ENCODE measurements around the gene PRUNE1.
A peak's percentile ranks its signal among the peaks of the same experiment; 100 is the strongest.

PRUNE1 gene

GRCh38 chr1:151008244-151009205 is at the start of gene PRUNE1:
Gene PRUNE1 (plus strand): TSS chr1:151008449. CDS start chr1:151008633, 184 bp downstream.
- peak; percentile 99 for DNase-seq

GRCh38 chr1:150960646-150961045 is 47.6 kb upstream of the PRUNE1 start:
- DNase-seq = no peak

- DNase-seq = no peak
These were observed 46.5 kb upstream of the PRUNE1 start for GRCh38 chr1:150961756-150962155.

GRCh38 chr1:150963321-150964163 is 44.7 kb upstream of the PRUNE1 start:
- no peak for DNase-seq

GRCh38 chr1:150964164-150964489 is 44.1 kb upstream of the PRUNE1 start:
- no peak for DNase-seq

GRCh38 chr1:150965605-150966004 is 42.6 kb upstream of the PRUNE1 start:
- DNase-seq = no peak

- no peak for DNase-seq
These were observed 42.2 kb upstream of the PRUNE1 start for GRCh38 chr1:150966011-150966410.

GRCh38 chr1:150967936-150968335 is 40.3 kb upstream of the PRUNE1 start:
- DNase-seq = no peak

GRCh38 chr1:150968491-150968890 is 39.8 kb upstream of the PRUNE1 start:
- no peak for DNase-seq

- DNase-seq = no peak
These were observed 38.6 kb upstream of the PRUNE1 start for GRCh38 chr1:150969626-150970025.

- DNase-seq = no peak
These were observed 37.3 kb upstream of the PRUNE1 start for GRCh38 chr1:150970808-150971582.

GRCh38 chr1:150971583-150972416 is 36.4 kb upstream of the PRUNE1 start:
- DNase-seq = no peak

GRCh38 chr1:150972417-150972940 is 35.8 kb upstream of the PRUNE1 start:
- no peak for DNase-seq

- no peak for DNase-seq
These were observed 34.9 kb upstream of the PRUNE1 start for GRCh38 chr1:150973258-150973835.

GRCh38 chr1:150973836-150974579 is 34.2 kb upstream of the PRUNE1 start:
- peak; percentile 41 for DNase-seq

- DNase-seq = peak; percentile 84
These were observed 33.4 kb upstream of the PRUNE1 start, which contains the start of gene CERS2 for GRCh38 chr1:150974580-150975478. Gene CERS2 (minus strand): TSS chr1:150974835. CDS start chr1:150969090, 5,745 bp downstream.

GRCh38 chr1:150976401-150976821 is 31.8 kb upstream of the PRUNE1 start:
- no peak for DNase-seq

- peak; percentile 84 for DNase-seq
These were observed 31.2 kb upstream of the PRUNE1 start for GRCh38 chr1:150976879-150977694.

Measured in CD4-positive, alpha-beta T cell treated with Interleukin-12 subunit alpha and Interleukin-12 subunit beta, for 1 hour (primary cell).